ENCODE data around the gene LPP. TPM values are rescaled to one million over a fixed set of nuclear protein-coding genes. Genes with fewer than 3 reads are reported as not detected.

LPP gene
- total and polyA plus RNA-seq, 2 of the 4 experiments (the other 2 are of a cell fraction), result 16.0 to 130 TPM

GRCh38 chr3:188853856-188854771 is 700.2 kb downstream of the LPP start:
- DNase-seq, result peak; percentile 52
- H3K18ac ChIP-seq (ENCODE audit: low read depth, low read length), result peak overlapping the region; percentile 69
- H2BK120ac ChIP-seq (ENCODE audit: low read depth, low read length), result peak overlapping the region; percentile 76
- H3K9me1 ChIP-seq (ENCODE audit: insufficient read depth, low read length), result peaks cover 9% of the 10 kb centered on the region
- peak overlapping the region; percentile 48 to 54 for H4K8ac ChIP-seq (ENCODE audit: low read depth in 2 of 2, low read length in 2 of 2)
- H4K20me1 ChIP-seq (ENCODE audit: insufficient read depth, low read length), result peaks cover 6% of the 10 kb centered on the region; the same call in 1 of the 2 replicates
- peak overlapping the region; percentile 77 for H3K23ac ChIP-seq (ENCODE audit: low read depth, low read length)
- CTCF ChIA-PET, result interaction anchor here (0.6 kb wide), 1 partner anchor 204 kb away, joined by 6 read pairs; no protein-coding TSS in a partner anchor
- H3K27ac ChIP-seq (ENCODE audit: insufficient read depth, low read length), result peak overlapping the region; percentile 92
- H2BK20ac ChIP-seq (ENCODE audit: low read depth, low read length), result peak overlapping the region; percentile 70; the same call in 1 of the 2 replicates
- TF ChIP-seq FOS (IDR thresholded peaks at IDR 0.05; ENCODE audit: low read depth, low read length) (no peak), ELK1 (IDR thresholded peaks at IDR 0.05; ENCODE audit: borderline replicate concordance, low read depth, low read length) (no peak), USF2 (IDR thresholded peaks at IDR 0.05; ENCODE audit: low read depth, low read length) (no peak), BHLHE40 (IDR thresholded peaks at IDR 0.05; ENCODE audit: low read depth, low read length) (no peak), SMC3 (IDR thresholded peaks at IDR 0.05; ENCODE audit: low read depth, low read length) (no peak), MAFK (IDR thresholded peaks at IDR 0.05; ENCODE audit: low read depth, low read length) (no peak), RFX5 (IDR thresholded peaks at IDR 0.05; ENCODE audit: low read depth, low read length) (no peak), CEBPB (IDR thresholded peaks at IDR 0.05; ENCODE audit: low read depth, low read length) (peak; percentile 55), CTCF (conservative IDR thresholded peaks at IDR 0.05; ENCODE audit: low read depth, low read length) (no peak)
- dilution Hi-C loops (cut with HindIII; ENCODE audit: low sequenced_read_pairs, unreplicated experiment), result no loop called here
- peak overlapping the region; percentile 77 for H4K91ac ChIP-seq (ENCODE audit: insufficient read depth, low read depth, low read length)
- H3K9me3 ChIP-seq (ENCODE audit: control insufficient read depth, insufficient read depth, low read length), result no peaks in the 10 kb centered on the region
- H3K4me2 ChIP-seq (ENCODE audit: low read depth, low read length), result peak overlapping the region; percentile 17; the same call in 1 of the 2 replicates
- H3K56ac ChIP-seq (ENCODE audit: extremely low read depth, insufficient read depth, low read length), result 0 out of 2 replicates have a peak overlapping the region, but pooled peaks have one; percentile 22
- in situ Hi-C loops (cut with MboI; ENCODE audit: low sequenced_read_pairs), result no loop called here
- intact Hi-C loops (cut with micrococcal nuclease), result loop anchor here (1.0 kb wide), 1 partner anchor 28 kb away; no protein-coding TSS in a partner anchor
- 100% methylated on average over 2 of the region's 4 CpGs; no CpG with 5 or more reads in 1 of the 2 experiments for WGBS, 2 experiments (ENCODE audit: extremely low coverage in 2 of 2, insufficient read length in 1 of 2)
- peak overlapping the region; percentile 82 for H2BK5ac ChIP-seq (ENCODE audit: low read depth, low read length, poor library complexity, severe bottlenecking)
- POLR2A ChIA-PET (ENCODE audit: unreplicated experiment), result no interaction called here
- peak overlapping the region; percentile 80 for H3K4ac ChIP-seq (ENCODE audit: low read depth, low read length)
- H3K4me1 ChIP-seq (ENCODE audit: control insufficient read depth, insufficient read depth, low read length), result peaks cover 18% of the 10 kb centered on the region
- H3K14ac ChIP-seq (replicated peaks; ENCODE audit: low read depth, low read length), result peak overlapping the region; percentile 72
- peak overlapping the region; percentile 88; the same call in 1 of the 2 replicates for H2AK5ac ChIP-seq (ENCODE audit: low read depth, low read length)
- H3K36me3 ChIP-seq (ENCODE audit: control insufficient read depth, insufficient read depth, low read length), result no peaks in the 10 kb centered on the region
- H3K79me1 ChIP-seq (ENCODE audit: low read depth in 1 of 2, low read length in 2 of 2), result peaks cover 20 to 58% of the 10 kb centered on the region in 2 experiments
- BruUV-seq (replicated peaks), result no TSS peak
- H2BK15ac ChIP-seq (ENCODE audit: low read depth, low read length), result peak overlapping the region; percentile 37; the same call in 2 of the 3 replicates
- H2AFZ ChIP-seq (replicated peaks; ENCODE audit: low read length, poor library complexity), result no peak overlapping the region
- H2AK9ac ChIP-seq (replicated peaks; ENCODE audit: low read depth, low read length, poor library complexity), result no peak overlapping the region
- peak; percentile 51 for ATAC-seq (ENCODE audit: low read depth)
- no peaks in the 10 kb centered on the region for H3K27me3 ChIP-seq (ENCODE audit: control insufficient read depth, insufficient read depth, low read length)
- H3K9ac ChIP-seq (ENCODE audit: low read depth, low read length), result no peak overlapping the region
- no peak overlapping the region for H3K4me3 ChIP-seq (ENCODE audit: insufficient read depth, low read depth, low read length)
- peak overlapping the region; percentile 65; the same call in 1 of the 2 replicates for H4K5ac ChIP-seq (ENCODE audit: low read depth, low read length)
